GM23338 (cell line): ENCODE measurements around the gene ARL5C. TPM values are rescaled to one million over a fixed set of nuclear protein-coding genes. Genes with fewer than 3 reads are reported as not detected.

Experiments
- ATAC-seq: fragments of 200-7000 bp; cut with Tn5 transposase; 3 replicates; pipeline ENCODE4 v1.9.1; 2020
- DNase-seq: peaks from one replicate; pipeline ENCODE4 v3.0.0-alpha.2; 2015; ENCODE audit warnings: low spot score
- H2AFZ ChIP-seq: fragments of 200-600 bp; sonication (generic); 2 replicates; pipeline ENCODE4 v1.8.0; 2016; ENCODE audit warnings: antibody characterized with exemption, mild to moderate bottlenecking, moderate library complexity
- H3F3A ChIP-seq: fragments of 200-600 bp; sonication (generic); replicated peaks from 2 replicates; pipeline ENCODE4 v1.8.0; 2017; ENCODE audit warnings: antibody characterized with exemption, mixed run types, low read depth
- H3K27ac ChIP-seq: fragments of 200-600 bp; sonication (generic); 2 replicates; pipeline ENCODE4 v1.6.1; 2016; ENCODE audit warnings: low read depth
- H3K27me3 ChIP-seq: fragments of 200-600 bp; sonication (generic); 2 replicates; pipeline ENCODE4 v1.8.0; 2016; ENCODE audit warnings: mild to moderate bottlenecking, mixed run types, moderate library complexity; ENCODE audit not compliant: insufficient read depth
- H3K36me3 ChIP-seq: fragments of 200-600 bp; sonication (generic); 2 replicates; pipeline ENCODE4 v1.8.0; 2016; ENCODE audit warnings: mild to moderate bottlenecking; ENCODE audit not compliant: insufficient read depth
- H3K4me1 ChIP-seq: fragments of 200-600 bp; sonication (generic); 2 replicates; pipeline ENCODE4 v1.8.0; 2016; ENCODE audit warnings: mild to moderate bottlenecking, moderate library complexity; ENCODE audit not compliant: insufficient read depth
- H3K4me2 ChIP-seq: fragments of 200-600 bp; sonication (generic); 2 replicates; pipeline ENCODE4 v1.7.1; 2017; ENCODE audit warnings: mixed run types
- H3K4me3 ChIP-seq: fragments of 200-600 bp; sonication (generic); 2 replicates; pipeline ENCODE4 v1.6.1; 2016; ENCODE audit warnings: mixed run types
- H3K79me2 ChIP-seq: fragments of 200-600 bp; sonication (generic); replicated peaks from 2 replicates; pipeline ENCODE4 v1.8.0; 2017; ENCODE audit warnings: mild to moderate bottlenecking; ENCODE audit not compliant: insufficient read depth
- H3K9me2 ChIP-seq: fragments of 200-600 bp; sonication (generic); 2 replicates; pipeline ENCODE4 v1.8.0; 2017; ENCODE audit not compliant: insufficient read depth
- H4K20me1 ChIP-seq: fragments of 200-600 bp; sonication (generic); replicated peaks from 2 replicates; pipeline ENCODE4 v1.8.0; 2017; ENCODE audit warnings: mild to moderate bottlenecking; ENCODE audit not compliant: insufficient read depth
- H3K27ac Mint-ChIP-seq: 2 replicates; pipeline ENCODE4 v1.8.0; 2020; ENCODE audit warnings: inconsistent platforms, mild to moderate bottlenecking, moderate library complexity, mixed read lengths
- H3K27me3 Mint-ChIP-seq: 3 replicates; pipeline ENCODE4 v1.8.0; 2022; ENCODE audit warnings: low read depth, mild to moderate bottlenecking, moderate library complexity, mixed read lengths, inconsistent platforms; ENCODE audit not compliant: insufficient read depth, poor library complexity
- H3K36me3 Mint-ChIP-seq: 3 replicates; pipeline ENCODE4 v1.8.0; 2021; ENCODE audit warnings: low read depth, mild to moderate bottlenecking, inconsistent platforms, moderate library complexity, mixed read lengths
- H3K4me1 Mint-ChIP-seq: 3 replicates; pipeline ENCODE4 v1.8.0; 2020; ENCODE audit warnings: mild to moderate bottlenecking, inconsistent platforms, mixed read lengths
- H3K4me3 Mint-ChIP-seq: 3 replicates; pipeline ENCODE4 v1.8.0; 2021; ENCODE audit warnings: moderate library complexity, mild to moderate bottlenecking, inconsistent platforms, mixed read lengths
- H3K9me3 Mint-ChIP-seq: 3 replicates; pipeline ENCODE4 v1.8.0; 2020; ENCODE audit warnings: moderate library complexity, mild to moderate bottlenecking, inconsistent platforms, mixed read lengths
- CREB1 ChIP-seq: fragments of 250-450 bp; sonication (Bioruptor Pico); IDR thresholded peaks from 2 replicates; pipeline ENCODE4 v1.5.0; 2020; ENCODE audit warnings: low read depth, mild to moderate bottlenecking, moderate library complexity
- ETS1 ChIP-seq: IDR thresholded peaks from 2 replicates; pipeline ENCODE4 v1.6.1; 2016; ENCODE audit warnings: antibody characterized with exemption
- EZH2 ChIP-seq: fragments of 200-600 bp; sonication (generic); IDR thresholded peaks from one replicate; pipeline ENCODE4 v1.8.0; 2017; ENCODE audit warnings: antibody characterized with exemption, mild to moderate bottlenecking, low read depth; ENCODE audit not compliant: unreplicated experiment
- EZH2phosphoT487 ChIP-seq: fragments of 200-600 bp; sonication (generic); IDR thresholded peaks from one replicate; pipeline ENCODE4 v1.8.1; 2018; ENCODE audit warnings: antibody characterized with exemption; ENCODE audit not compliant: unreplicated experiment
- STAT1 ChIP-seq: IDR thresholded peaks from one replicate; pipeline ENCODE4 v1.6.1; 2016; ENCODE audit warnings: antibody characterized with exemption; ENCODE audit not compliant: unreplicated experiment
- ZNF462 ChIP-seq: fragments of 250-450 bp; sonication (Bioruptor Pico); IDR thresholded peaks from 2 replicates; pipeline ENCODE4 v1.5.0; 2020; ENCODE audit warnings: mild to moderate bottlenecking, moderate library complexity
- polyA plus RNA-seq: library from polyadenylated mRNA; unstranded; fragments of >200 nt; fragmentation: Nextera tagmentation; extraction: Ambion mirVana; gene quantifications from 2 replicates; pipeline ENCODE4 v1.2.1, GENCODE V29; 2016
- total RNA-seq: library from RNA; depleted of rRNA; stranded (reverse); fragments of >200 nt; shearing (Covaris generic); gene quantifications from 2 replicates; pipeline ENCODE4 v1.2.3, GENCODE V29; 2014
- TF ChIP-seq, protein P1 (sequence below): IDR thresholded peaks from one replicate; pipeline ENCODE4 v1.6.1; 2018; ENCODE audit warnings: antibody characterized with exemption; ENCODE audit not compliant: unreplicated experiment

Gene ARL5C
- total and polyA plus RNA-seq, 2 experiments from 2014 or later, result not detected

DNA sequence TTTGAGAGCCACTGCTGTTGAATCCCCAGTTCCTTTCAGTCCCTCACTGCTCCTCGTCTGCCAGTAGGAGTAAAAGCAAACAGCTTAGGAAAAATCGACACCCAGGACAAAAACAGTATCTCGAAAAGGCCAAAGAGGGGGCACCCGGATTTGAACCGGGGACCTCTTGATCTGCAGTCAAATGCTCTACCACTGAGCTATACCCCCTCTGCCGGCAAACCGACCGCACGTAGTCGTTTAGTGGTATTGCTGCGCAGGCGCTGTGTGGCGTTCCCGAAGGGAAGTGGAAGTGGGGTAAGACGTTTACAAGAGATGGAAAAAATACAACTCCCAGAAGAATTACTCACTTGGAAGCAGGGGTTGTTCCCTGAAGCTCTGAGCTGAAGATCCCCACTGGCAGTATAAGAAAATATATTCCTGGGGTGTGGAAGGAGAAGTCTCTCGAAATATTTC, 12.3 kb downstream of the ARL5C start:
- Histone ChIP-seq H3K27me3 (peaks cover 36% of the 10 kb centered on the region), H3F3A (no peaks in the 10 kb centered on the region), H3K36me3 (no peaks in the 10 kb centered on the region), H4K20me1 (no peaks in the 10 kb centered on the region), H3K79me2 (no peaks in the 10 kb centered on the region), H3K4me3 (peak overlapping the region; percentile 90), H3K27ac (no peak overlapping the region), H3K9me2 (no peaks in the 10 kb centered on the region), H2AFZ (peak overlapping the region; percentile 96), H3K4me2 (peak overlapping the region; percentile 79), H3K4me1 (peaks cover 3% of the 10 kb centered on the region; the same call in 1 of the 2 replicates)
- Mint-ChIP-seq H3K9me3 (peaks cover 13% of the 10 kb centered on the region), H3K27ac (no peak overlapping the region), H3K4me3 (peak overlapping the region; percentile 97), H3K27me3 (peaks cover 61% of the 10 kb centered on the region), H3K36me3 (peaks cover 9% of the 10 kb centered on the region), H3K4me1 (peaks cover 19% of the 10 kb centered on the region)
- peak; percentile 33 for ATAC-seq
- 0 out of 2 replicates have a peak, but pooled peaks have one; percentile 34 for TF ChIP-seq ETS1
- TF ChIP-seq EZH2, result no peak
- DNase-seq, result peak; percentile 78

GRCh38 chr17:39151943-39152818, 13.8 kb downstream of the ARL5C start:
- no peaks in the 10 kb centered on the region for H4K20me1 ChIP-seq
- H3K9me2 ChIP-seq, result no peaks in the 10 kb centered on the region
- peak overlapping the region; percentile 90 for H3K4me3 ChIP-seq
- ATAC-seq (peak; percentile 4), DNase-seq (no peak)
- H3K4me1 ChIP-seq, result peaks cover 3% of the 10 kb centered on the region; the same call in 1 of the 2 replicates
- peak overlapping the region; percentile 92 for H2AFZ ChIP-seq
- Mint-ChIP-seq H3K9me3 (peaks cover 13% of the 10 kb centered on the region), H3K27me3 (peaks cover 61% of the 10 kb centered on the region), H3K4me1 (peaks cover 19% of the 10 kb centered on the region), H3K27ac (no peak overlapping the region), H3K36me3 (peaks cover 9% of the 10 kb centered on the region), H3K4me3 (peak overlapping the region; percentile 97)
- no peaks in the 10 kb centered on the region for H3K36me3 ChIP-seq
- H3K27me3 ChIP-seq, result peaks cover 36% of the 10 kb centered on the region
- no peaks in the 10 kb centered on the region for H3K79me2 ChIP-seq
- H3K27ac ChIP-seq, result no peak overlapping the region
- H3K4me2 ChIP-seq, result peak overlapping the region; percentile 79
- H3F3A ChIP-seq, result no peaks in the 10 kb centered on the region
- TF ChIP-seq CREB1 (CRISPR knock-in tag) (no peak), ZNF462 (CRISPR knock-in tag) (no peak), EZH2phosphoT487 (no peak), STAT1 (no peak), ETS1 (no peak)
- TF ChIP-seq, protein P1, sequence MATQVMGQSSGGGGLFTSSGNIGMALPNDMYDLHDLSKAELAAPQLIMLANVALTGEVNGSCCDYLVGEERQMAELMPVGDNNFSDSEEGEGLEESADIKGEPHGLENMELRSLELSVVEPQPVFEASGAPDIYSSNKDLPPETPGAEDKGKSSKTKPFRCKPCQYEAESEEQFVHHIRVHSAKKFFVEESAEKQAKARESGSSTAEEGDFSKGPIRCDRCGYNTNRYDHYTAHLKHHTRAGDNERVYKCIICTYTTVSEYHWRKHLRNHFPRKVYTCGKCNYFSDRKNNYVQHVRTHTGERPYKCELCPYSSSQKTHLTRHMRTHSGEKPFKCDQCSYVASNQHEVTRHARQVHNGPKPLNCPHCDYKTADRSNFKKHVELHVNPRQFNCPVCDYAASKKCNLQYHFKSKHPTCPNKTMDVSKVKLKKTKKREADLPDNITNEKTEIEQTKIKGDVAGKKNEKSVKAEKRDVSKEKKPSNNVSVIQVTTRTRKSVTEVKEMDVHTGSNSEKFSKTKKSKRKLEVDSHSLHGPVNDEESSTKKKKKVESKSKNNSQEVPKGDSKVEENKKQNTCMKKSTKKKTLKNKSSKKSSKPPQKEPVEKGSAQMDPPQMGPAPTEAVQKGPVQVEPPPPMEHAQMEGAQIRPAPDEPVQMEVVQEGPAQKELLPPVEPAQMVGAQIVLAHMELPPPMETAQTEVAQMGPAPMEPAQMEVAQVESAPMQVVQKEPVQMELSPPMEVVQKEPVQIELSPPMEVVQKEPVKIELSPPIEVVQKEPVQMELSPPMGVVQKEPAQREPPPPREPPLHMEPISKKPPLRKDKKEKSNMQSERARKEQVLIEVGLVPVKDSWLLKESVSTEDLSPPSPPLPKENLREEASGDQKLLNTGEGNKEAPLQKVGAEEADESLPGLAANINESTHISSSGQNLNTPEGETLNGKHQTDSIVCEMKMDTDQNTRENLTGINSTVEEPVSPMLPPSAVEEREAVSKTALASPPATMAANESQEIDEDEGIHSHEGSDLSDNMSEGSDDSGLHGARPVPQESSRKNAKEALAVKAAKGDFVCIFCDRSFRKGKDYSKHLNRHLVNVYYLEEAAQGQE, result no peak
